Measurements from ENCODE around the gene AKNA.

DNA sequence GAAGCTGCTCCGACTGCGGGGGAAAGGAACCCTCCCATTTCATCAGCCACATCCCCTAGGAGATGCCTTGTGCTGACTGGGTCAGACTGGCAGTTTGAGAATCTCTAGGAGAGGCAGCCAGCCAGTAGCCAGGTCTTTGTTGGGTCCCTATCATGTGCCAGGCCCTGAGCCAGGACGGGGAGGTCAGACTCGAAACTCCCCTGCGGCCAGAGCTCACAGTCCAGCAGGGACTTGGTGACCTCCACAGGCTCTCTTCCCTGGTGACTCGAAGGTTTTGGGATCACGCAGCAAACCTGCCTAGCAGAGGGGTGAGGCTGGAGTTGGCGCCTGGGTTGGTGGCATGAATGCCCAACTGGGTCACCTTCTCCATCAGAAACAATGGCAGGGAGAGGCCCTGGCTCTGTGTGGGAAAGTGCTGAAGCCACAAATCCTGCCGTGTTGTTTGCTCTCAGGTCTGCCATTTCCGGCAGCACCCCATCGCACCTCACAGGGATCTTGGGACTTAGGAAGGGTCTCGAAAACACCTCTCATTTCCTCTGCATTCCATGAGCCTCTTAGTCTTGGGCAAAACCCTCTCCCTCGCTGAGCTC, 79.3 kb downstream of the AKNA start:
- TF ChIP-seq, protein P1, sequence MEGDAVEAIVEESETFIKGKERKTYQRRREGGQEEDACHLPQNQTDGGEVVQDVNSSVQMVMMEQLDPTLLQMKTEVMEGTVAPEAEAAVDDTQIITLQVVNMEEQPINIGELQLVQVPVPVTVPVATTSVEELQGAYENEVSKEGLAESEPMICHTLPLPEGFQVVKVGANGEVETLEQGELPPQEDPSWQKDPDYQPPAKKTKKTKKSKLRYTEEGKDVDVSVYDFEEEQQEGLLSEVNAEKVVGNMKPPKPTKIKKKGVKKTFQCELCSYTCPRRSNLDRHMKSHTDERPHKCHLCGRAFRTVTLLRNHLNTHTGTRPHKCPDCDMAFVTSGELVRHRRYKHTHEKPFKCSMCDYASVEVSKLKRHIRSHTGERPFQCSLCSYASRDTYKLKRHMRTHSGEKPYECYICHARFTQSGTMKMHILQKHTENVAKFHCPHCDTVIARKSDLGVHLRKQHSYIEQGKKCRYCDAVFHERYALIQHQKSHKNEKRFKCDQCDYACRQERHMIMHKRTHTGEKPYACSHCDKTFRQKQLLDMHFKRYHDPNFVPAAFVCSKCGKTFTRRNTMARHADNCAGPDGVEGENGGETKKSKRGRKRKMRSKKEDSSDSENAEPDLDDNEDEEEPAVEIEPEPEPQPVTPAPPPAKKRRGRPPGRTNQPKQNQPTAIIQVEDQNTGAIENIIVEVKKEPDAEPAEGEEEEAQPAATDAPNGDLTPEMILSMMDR (IDR thresholded peaks at IDR 0.05): no peak
- TF ChIP-seq POLR2A (IDR thresholded peaks at IDR 0.05): no peak
